A549 treated with AZD9567 at 1 μM for 4 hours (cell line): ENCODE data around the gene SLC17A9. TPM values are rescaled to one million over a fixed set of nuclear protein-coding genes. Genes with fewer than 3 reads are reported as not detected.

ENCODE experiments used
- total RNA-seq: library from RNA; stranded (reverse); fragments of 200-300 nt; extraction: Qiagen RNA extraction; gene quantifications from 5 replicates; pipeline ENCODE4 v1.2.3, GENCODE V29; 2022; ENCODE audit not compliant: insufficient read depth

SLC17A9 gene, protein sequence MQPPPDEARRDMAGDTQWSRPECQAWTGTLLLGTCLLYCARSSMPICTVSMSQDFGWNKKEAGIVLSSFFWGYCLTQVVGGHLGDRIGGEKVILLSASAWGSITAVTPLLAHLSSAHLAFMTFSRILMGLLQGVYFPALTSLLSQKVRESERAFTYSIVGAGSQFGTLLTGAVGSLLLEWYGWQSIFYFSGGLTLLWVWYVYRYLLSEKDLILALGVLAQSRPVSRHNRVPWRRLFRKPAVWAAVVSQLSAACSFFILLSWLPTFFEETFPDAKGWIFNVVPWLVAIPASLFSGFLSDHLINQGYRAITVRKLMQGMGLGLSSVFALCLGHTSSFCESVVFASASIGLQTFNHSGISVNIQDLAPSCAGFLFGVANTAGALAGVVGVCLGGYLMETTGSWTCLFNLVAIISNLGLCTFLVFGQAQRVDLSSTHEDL
- total RNA-seq, result 0.03 TPM in 2 of 5 replicates, not detected in the others

DNA sequence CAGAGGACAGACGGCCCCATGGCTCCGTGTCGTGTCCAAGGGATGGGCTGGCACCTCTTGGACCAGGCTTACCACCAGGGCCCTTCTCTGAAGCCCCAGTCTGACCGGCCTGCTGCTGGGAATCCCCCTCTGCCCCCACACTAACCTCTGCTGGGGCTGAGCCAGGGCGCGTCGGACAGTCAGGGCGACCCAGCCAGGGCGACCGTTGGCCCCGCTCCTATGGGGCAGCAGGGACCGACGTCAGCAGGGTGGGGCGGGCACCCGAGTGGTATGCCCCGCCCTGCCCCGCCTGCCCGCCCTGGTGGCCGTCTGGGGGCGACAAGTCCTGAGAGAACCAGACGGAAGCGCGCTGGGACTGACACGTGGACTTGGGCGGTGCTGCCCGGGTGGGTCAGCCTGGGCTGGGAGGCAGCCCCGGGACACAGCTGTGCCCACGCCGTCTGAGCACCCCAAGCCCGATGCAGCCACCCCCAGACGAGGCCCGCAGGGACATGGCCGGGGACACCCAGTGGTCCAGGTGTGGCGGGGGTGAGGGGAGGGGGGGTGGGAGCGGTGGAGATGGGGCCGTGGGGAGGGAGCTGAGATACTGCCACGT lies at the start of gene SLC17A9:
TSS of gene SLC17A9 (plus strand) at position 337 of the 595 bp plus-strand sequence. CDS start at position 459, 122 bp downstream.

DNA sequence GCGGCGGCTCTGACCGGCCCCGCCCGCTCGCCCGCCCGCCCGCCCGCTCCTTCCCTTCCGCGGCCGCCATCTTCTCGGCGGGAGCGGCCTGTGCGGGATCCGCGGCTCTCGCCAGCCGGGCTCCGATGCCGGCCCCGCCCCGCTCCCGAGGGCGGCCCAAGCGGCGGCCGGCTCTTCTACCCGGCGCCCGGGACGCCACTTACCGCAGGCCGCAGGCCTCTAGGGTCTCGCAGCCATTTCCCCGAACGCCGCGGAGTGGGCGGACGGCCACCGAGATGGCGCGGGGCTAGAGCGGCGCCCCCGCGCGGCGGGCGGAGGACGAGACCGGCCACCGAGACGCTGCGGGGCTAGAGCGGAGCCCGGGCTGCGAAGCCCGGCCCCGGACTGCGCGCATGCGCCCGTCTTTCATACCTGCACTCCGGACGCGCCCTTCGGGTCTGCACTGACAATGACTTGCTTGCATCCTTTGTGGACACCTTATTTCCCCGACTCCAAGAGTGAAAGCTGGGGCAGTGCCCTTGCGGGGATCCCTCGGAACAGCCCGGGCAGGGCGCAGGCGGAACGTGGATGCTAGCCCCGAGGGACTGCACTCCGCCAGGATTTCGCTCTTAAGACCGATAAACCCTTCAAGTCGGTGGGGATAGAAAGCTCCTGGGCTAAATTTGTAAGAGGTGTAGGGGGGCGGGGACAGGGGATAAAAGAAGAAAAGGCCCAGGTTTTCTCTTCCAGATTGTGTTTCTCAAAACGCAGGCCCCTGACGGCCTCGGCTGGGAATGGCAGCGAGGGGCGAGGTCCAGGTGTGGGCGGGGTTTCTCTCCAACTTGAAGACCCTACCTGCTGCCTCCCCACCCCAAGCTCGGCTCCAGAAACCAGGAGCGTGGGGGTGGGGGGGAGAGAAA lies 26.0 kb upstream of the SLC17A9 start, which contains the start of gene DIDO1:
TSS of gene DIDO1 (minus strand) at position 277 of the 899 bp plus-strand sequence.

DNA sequence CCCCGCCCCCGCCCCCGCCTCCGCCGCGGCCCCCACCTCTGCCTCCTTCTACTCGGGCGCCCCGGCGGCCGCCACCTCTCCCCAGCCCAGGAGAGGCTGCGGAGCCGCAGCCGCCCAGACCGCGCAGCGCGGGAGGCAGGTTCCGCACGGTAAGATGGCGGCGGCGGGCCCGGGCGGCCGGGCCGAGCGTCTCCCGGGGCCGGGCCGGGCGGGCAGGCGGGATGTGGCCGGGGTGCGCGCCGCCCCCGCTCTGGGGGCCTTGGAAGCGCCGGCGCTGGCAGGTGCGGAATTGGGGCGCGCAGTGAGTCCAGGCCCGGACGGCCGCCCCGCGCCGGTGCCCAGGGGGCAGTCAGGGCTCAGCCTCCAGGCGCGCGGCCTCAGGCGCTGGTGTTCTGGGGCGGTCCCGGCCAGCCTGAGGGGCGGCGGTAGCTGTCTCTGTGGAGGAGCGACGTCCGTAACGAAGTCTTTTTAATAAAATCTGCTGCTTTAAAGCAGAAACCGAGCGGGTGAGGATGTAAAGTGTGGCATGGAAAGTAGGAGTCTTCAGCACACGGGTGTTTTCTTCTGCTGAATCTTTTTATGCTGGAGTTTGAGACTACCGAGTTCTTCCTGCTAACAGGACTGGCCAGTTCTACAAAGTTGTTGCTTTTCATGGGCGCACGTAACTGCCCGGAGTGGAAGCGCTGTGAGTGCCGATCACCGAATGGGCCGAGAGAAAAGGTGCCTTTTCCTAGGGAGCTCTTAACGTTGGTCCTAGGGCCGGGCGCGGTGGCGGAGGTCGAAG lies 14.2 kb upstream of the SLC17A9 start, which contains the start of gene GID8:
TSS of gene GID8 (plus strand) at position 43 of the 784 bp plus-strand sequence. CDS start 3,356 bp downstream, outside the sequence.

DNA sequence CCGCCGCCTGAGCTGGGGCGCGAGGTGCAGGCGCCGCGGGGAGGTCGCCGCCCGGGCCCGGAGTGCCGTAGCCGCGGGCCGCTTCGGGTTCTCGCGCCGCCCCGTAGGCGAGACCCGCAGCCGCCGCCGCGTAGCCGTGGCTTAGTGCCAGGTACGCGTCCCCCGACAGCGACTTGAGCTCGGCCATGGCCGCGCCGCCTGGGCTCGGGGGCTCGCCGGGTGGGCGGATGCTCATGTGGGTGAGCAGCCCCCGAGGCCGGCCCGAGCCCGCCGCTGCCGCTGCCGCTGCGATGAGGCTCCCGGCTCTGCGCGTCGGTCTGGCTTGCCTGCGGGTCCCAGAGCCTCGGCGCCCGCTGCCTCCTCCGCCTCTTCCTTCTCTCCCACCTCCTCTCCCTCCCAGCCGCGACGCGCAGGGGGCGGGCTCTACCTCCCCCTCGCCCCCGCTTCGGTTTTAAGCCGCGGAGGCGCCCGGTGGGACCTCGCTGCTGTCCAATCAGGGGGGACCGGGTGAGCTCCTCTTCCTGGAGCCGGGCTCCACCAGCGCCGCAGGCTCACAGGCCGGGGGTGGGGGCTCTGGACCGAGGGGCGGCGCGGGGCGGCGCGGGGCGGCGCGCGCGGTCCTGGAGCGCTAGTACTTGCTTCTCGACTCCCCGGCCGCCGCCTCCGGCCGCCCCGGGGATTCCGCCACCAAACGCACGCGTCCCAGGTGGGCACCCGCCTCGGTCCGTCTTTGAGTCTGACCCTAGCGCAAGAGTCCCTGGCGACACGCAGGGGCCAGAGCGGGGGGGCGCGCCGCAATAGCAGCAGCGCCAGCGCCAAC lies 54.2 kb downstream of the SLC17A9 start, which contains the start of gene BHLHE23:
TSS of gene BHLHE23 (minus strand) at position 425 of the 820 bp plus-strand sequence. CDS start at position 235, 190 bp downstream.

Other genes starting within 250 kb of the SLC17A9 start
- gene NTSR1, start 243.9 kb upstream of the SLC17A9 start, total RNA-seq, result 0.07 to 0.14 TPM (median 0.08 TPM) in 4 of 5 replicates, not detected in the other
- 18.7 to 26.2 TPM (median 23.4 TPM) in 5 replicates for gene MRGBP, start 156.2 kb upstream of the SLC17A9 start, total RNA-seq
- gene OGFR, start 147.9 kb upstream of the SLC17A9 start, total RNA-seq, result 40.2 to 48.7 TPM (median 46.2 TPM) in 5 replicates
- 0.43 to 0.62 TPM (median 0.54 TPM) in 4 of 5 replicates, not detected in the other for gene COL9A3, start 135.7 kb upstream of the SLC17A9 start, total RNA-seq
- gene TCFL5, start 90.9 kb upstream of the SLC17A9 start, total RNA-seq, result 3.7 to 8.3 TPM (median 4.3 TPM) in 5 replicates
- gene DIDO1, start 26.2 kb upstream of the SLC17A9 start, total RNA-seq, result 18.1 to 25.2 TPM (median 24.3 TPM) in 5 replicates
- 22.5 to 24.8 TPM (median 23.5 TPM) in 5 replicates for gene GID8, start 14.6 kb upstream of the SLC17A9 start, total RNA-seq
- gene BHLHE23, start 54.3 kb downstream of the SLC17A9 start, total RNA-seq, result not detected in 5 replicates